Mucosa of descending colon (tissue), 3 donors: ENCODE data around the gene KIAA2012. TPM values are rescaled to one million over a fixed set of nuclear protein-coding genes. Genes with fewer than 3 reads are reported as not detected.

ENCODE experiments used
- ATAC-seq: fragments of 200-7000 bp; cut with Tn5 transposase; one replicate; pipeline ENCODE4 v1.9.1; 2020; ENCODE audit warnings: mild to moderate bottlenecking, moderate library complexity
- DNase-seq, 3 donors: peaks; one replicate each; pipeline ENCODE4 v3.0.0-alpha.2; 2020
- H3K36me3 ChIP-seq: fragments of 200-600 bp; one replicate; pipeline ENCODE4 v1.8.0; 2021; ENCODE audit warnings: low read depth, mild to moderate bottlenecking
- H3K4me1 ChIP-seq: fragments of 200-600 bp; one replicate; pipeline ENCODE4 v1.8.0; 2021; ENCODE audit warnings: low read depth, mild to moderate bottlenecking
- H3K4me3 ChIP-seq: fragments of 200-600 bp; one replicate; pipeline ENCODE4 v1.8.0; 2021; ENCODE audit warnings: mild to moderate bottlenecking
- H3K9me3 ChIP-seq: fragments of 200-600 bp; one replicate; pipeline ENCODE4 v1.8.0; 2021; ENCODE audit warnings: mild to moderate bottlenecking
- CTCF ChIP-seq: fragments of 200-600 bp; IDR thresholded peaks from one replicate; pipeline ENCODE4 v1.8.0; 2022; ENCODE audit warnings: antibody characterized with exemption, mild to moderate bottlenecking
- intact Hi-C, 2 donors: fragments of 100-400 bp; cut with DNase I in 1 of 2; cut with micrococcal nuclease in 1 of 2; formaldehyde crosslinking; loops; one replicate each; pipeline versions ENCODE4 v1.11.0 to v1.11.1; 2022; cut with DNase I, micrococcal nuclease
- long read RNA-seq, 2 donors: library from polyadenylated mRNA; unstranded; transcript quantifications; one replicate each; pipeline ENCODE4 v2.0.0, GENCODE V29; 2019 to 2021
- total RNA-seq, 3 donors: library from RNA; stranded (reverse); fragmentation: NEBNext Ultra II Directional in 2 of 3; extraction: Animal tissue kit (Norgen Biotek cat#: 25700) in 2 of 3; gene quantifications; one replicate each; pipeline versions ENCODE4 v1.2.1 to v1.2.4, GENCODE V29; 2021 to 2023
- donor health status: DM: no; HTN: no; CAD: no; lungs with moderate emphysema.
- donor health status: DM: no; HTN: no; CAD: no.
- donor health status: DM: no; HTN: yes; CAD: no.

The KIAA2012 gene
- under 1 TPM in 2 of 3 donors, not detected in 1; 0.13 to 0.14 TPM for total RNA-seq
- long read RNA-seq, donor 1, partial matches to known transcripts, result 0 of 1 reads
- long read RNA-seq, donor 1, other reads (novel, unspliced or antisense), result 1 of 1 reads
- long read RNA-seq, donor 2, result 0 reads

DNA sequence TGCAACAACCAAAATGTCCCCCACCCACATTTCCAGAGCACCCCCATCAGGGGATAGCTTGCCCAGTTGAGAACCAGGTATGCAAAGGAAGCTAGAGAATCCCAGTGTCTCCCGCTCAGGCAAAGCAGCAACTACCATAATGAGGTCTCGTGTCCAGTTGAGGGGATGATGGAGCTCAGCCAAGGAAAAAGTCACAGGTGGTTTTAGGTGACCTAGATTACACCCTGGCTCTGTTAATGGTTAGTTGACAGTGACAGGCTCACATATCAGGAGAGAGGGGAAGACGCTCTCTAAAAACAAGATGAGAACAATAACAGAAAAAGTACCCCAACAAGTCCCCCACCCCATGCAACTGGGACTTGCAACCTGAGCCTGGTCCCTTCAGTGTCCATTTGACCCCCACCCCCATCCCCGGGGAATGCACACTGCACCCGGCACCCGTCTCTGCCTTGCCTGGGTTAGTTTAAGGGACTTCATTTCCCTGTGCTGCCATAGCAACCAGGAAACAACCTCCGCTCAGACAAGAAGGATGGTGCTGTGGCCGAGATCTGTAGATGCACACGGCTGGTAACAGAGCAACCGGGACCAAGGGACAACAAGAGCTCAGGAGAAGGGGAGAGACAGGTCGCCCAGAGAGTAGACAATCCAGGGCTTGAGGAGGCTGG is at the start of gene KIAA2012:
Gene KIAA2012, plus strand, starts transcription at position 519 of the 665 bp plus-strand sequence. CDS start 373 bp downstream, outside the sequence.
- DNase-seq (no peak), ATAC-seq (peak; percentile 11)
- no peaks in the 10 kb centered on the region for H3K9me3 ChIP-seq
- H3K4me1 ChIP-seq, result peaks cover 14% of the 10 kb centered on the region
- no peak within 1 kb of the TSS for H3K4me3 ChIP-seq
- H3K36me3 ChIP-seq, result no peaks in the 10 kb centered on the region
- TF ChIP-seq CTCF, result no peak
- intact Hi-C loops, result no loop called here

DNA sequence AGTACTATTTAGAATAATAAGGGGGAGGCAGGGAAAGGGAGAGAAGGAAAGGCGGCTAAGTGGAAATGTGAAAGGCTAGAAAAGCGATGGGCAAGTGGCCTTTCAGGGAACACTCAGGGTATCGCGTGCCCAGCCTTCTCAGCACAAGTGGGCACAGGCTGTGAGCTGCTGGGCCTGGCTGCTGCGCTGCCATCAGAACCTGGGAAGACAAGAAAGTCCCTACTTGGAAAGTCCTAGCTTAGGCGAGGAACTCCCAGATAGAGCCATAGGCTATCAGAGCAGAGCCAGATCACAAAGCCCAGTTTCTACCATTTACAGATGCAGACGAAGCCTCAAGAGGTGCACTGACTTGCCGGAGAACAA is 49.2 kb upstream of the KIAA2012 start:
- no peak for DNase-seq
- no peak for TF ChIP-seq CTCF
- intact Hi-C loops, result no loop called here
- no peak overlapping the region for H3K4me3 ChIP-seq
- H3K36me3 ChIP-seq, result no peaks in the 10 kb centered on the region
- no peaks in the 10 kb centered on the region for H3K4me1 ChIP-seq
- no peaks in the 10 kb centered on the region for H3K9me3 ChIP-seq
- no peak for ATAC-seq

DNA sequence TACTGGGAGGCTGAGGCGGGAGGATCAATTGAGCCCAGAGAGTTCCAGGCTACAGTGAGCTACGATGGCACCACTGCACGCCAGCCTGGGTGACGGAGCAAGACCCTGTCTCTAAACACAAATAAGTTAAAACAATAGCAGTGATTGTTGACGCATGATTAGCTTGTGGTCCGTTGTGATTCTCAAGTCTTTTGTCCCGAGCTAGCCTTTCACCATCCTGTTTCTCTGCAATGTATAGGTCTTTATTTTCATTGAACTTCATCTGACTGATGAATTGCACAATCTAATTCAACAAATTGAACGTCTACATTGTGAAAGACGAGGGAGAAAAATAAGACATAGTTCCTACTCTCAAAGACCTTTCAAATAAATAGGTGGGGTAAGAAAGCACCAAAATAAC is 48.2 kb upstream of the KIAA2012 start:
- Histone ChIP-seq H3K9me3 (no peaks in the 10 kb centered on the region), H3K36me3 (no peaks in the 10 kb centered on the region), H3K4me3 (no peak overlapping the region), H3K4me1 (no peaks in the 10 kb centered on the region)
- ATAC-seq (no peak), DNase-seq (no peak)
- intact Hi-C loops, result no loop called here
- no peak for TF ChIP-seq CTCF

- intact Hi-C loops, result no loop called here
- no peak overlapping the region for H3K4me3 ChIP-seq
- H3K36me3 ChIP-seq, result no peaks in the 10 kb centered on the region
- ATAC-seq, result no peak
- no peaks in the 10 kb centered on the region for H3K9me3 ChIP-seq
- no peaks in the 10 kb centered on the region for H3K4me1 ChIP-seq
- DNase-seq, result no peak
- TF ChIP-seq CTCF, result no peak
Observed at GRCh38 chr2:202025816-202026215, 47.2 kb upstream of the KIAA2012 start.

DNA sequence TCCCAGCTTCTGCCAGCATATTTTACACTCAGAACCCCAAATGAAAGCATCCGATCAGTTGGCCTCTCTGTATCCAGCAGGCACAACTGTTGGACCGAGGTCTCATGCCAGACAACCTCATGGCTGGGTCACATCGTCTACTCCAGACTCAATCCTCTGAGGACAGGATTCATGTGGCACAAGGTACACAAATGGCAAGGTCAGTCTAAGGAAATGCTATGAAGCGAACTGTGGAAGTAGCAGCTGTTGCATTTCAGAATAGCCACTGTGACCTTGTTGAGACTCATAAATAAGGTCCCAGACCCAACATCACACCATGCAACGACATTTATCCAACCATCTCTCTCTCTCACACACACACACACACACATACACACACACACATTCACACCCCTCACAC is 46.5 kb upstream of the KIAA2012 start:
- no peak overlapping the region for H3K4me3 ChIP-seq
- intact Hi-C loops, result no loop called here
- ATAC-seq, result no peak
- H3K9me3 ChIP-seq, result no peaks in the 10 kb centered on the region
- TF ChIP-seq CTCF, result no peak
- H3K36me3 ChIP-seq, result no peaks in the 10 kb centered on the region
- no peak for DNase-seq
- H3K4me1 ChIP-seq, result no peaks in the 10 kb centered on the region
